NCI-H460 (cell line): Measurements from ENCODE around the gene CNTD1. TPM values are rescaled to one million over a fixed set of nuclear protein-coding genes. Genes with fewer than 3 reads are reported as not detected.

Experiments used
- small RNA-seq, 2 experiments: library from RNA; depleted of rRNA; stranded (forward); fragments of <200 nt; gene quantifications; one replicate each; pipeline ENCODE3, GENCODE V24; 2014
- total RNA-seq: library from RNA; depleted of rRNA; stranded (reverse); fragments of >200 nt; shearing (Covaris generic); gene quantifications from 2 replicates; pipeline ENCODE4 v1.2.3, GENCODE V29; 2014; rRNA removed

Gene CNTD1
- total RNA-seq, 1 experiment from 2014 or later: 0.17 TPM

Small RNA genes within 50 kb of the gene (small RNA-seq; reads per million reads assigned to genes)
- 0 reads per million in 2 experiments for gene HMGN2P15
- gene MIR6781: 0 to 0.06 reads per million in 2 experiments

Other genes starting within 250 kb of the CNTD1 start
- gene HSD17B1, start 245.9 kb upstream of the CNTD1 start, total RNA-seq: 0.37 and 0.38 TPM in 2 replicates
- 36.5 and 38.1 TPM in 2 replicates for gene COASY, start 236.7 kb upstream of the CNTD1 start, total RNA-seq
- 35.0 and 41.4 TPM in 2 replicates for gene MLX, start 231.8 kb upstream of the CNTD1 start, total RNA-seq
- 15.0 and 17.1 TPM in 2 replicates for gene PSMC3IP, start 221.1 kb upstream of the CNTD1 start, total RNA-seq
- 32.2 and 35.5 TPM in 2 replicates for gene RETREG3, start 189.5 kb upstream of the CNTD1 start, total RNA-seq
- 62.1 and 78.8 TPM in 2 replicates for gene TUBG1, start 189.2 kb upstream of the CNTD1 start, total RNA-seq
- 10.2 and 11.5 TPM in 2 replicates for gene TUBG2, start 139.6 kb upstream of the CNTD1 start, total RNA-seq
- gene PLEKHH3, start 121.9 kb upstream of the CNTD1 start, total RNA-seq: 18.3 and 19.4 TPM in 2 replicates
- 0.30 and 0.66 TPM in 2 replicates for gene CCR10, start 117.0 kb upstream of the CNTD1 start, total RNA-seq
- gene CNTNAP1, start 116.3 kb upstream of the CNTD1 start, total RNA-seq: 6.7 and 6.8 TPM in 2 replicates
- gene EZH1, start 53.8 kb upstream of the CNTD1 start, total RNA-seq: 21.0 and 33.8 TPM in 2 replicates
- 0.63 and 0.74 TPM in 2 replicates for gene RAMP2, start 37.6 kb upstream of the CNTD1 start, total RNA-seq
- 98.9 and 99.5 TPM in 2 replicates for gene VPS25, start 25.4 kb upstream of the CNTD1 start, total RNA-seq
- gene WNK4, start 18.3 kb upstream of the CNTD1 start, total RNA-seq: 0.61 and 0.64 TPM in 2 replicates
- 53.0 and 64.3 TPM in 2 replicates for gene COA3, start 157 bp upstream of the CNTD1 start, total RNA-seq
- gene BECN1, start 25.4 kb downstream of the CNTD1 start, total RNA-seq: 80.6 and 88.8 TPM in 2 replicates
- 132 and 152 TPM in 2 replicates for gene PSME3, start 34.5 kb downstream of the CNTD1 start, total RNA-seq
- 4.5 and 4.7 TPM in 2 replicates for gene AOC2, start 45.7 kb downstream of the CNTD1 start, total RNA-seq
- gene AOC3, start 52.3 kb downstream of the CNTD1 start, total RNA-seq: 1.2 and 1.4 TPM in 2 replicates
- not detected in 2 replicates for gene G6PC1, start 101.9 kb downstream of the CNTD1 start, total RNA-seq
- 33.0 and 38.7 TPM in 2 replicates for gene AARSD1, start 165.6 kb downstream of the CNTD1 start, total RNA-seq
- 0.12 TPM in 1 of 2 replicates, not detected in the other for gene PTGES3L, start 181.2 kb downstream of the CNTD1 start, total RNA-seq
- gene RUNDC1, start 181.7 kb downstream of the CNTD1 start, total RNA-seq: 7.9 and 10.9 TPM in 2 replicates
- 2,857 and 2,900 TPM in 2 replicates for gene RPL27, start 199.6 kb downstream of the CNTD1 start, total RNA-seq
- 22.3 and 26.0 TPM in 2 replicates for gene IFI35, start 207.9 kb downstream of the CNTD1 start, total RNA-seq
- 164 and 168 TPM in 2 replicates for gene VAT1, start 223.5 kb downstream of the CNTD1 start, total RNA-seq
- not detected in 2 replicates for gene RND2, start 226.4 kb downstream of the CNTD1 start, total RNA-seq